Measurements from ENCODE around the gene ZNF155.

Gene ZNF155

DNA sequence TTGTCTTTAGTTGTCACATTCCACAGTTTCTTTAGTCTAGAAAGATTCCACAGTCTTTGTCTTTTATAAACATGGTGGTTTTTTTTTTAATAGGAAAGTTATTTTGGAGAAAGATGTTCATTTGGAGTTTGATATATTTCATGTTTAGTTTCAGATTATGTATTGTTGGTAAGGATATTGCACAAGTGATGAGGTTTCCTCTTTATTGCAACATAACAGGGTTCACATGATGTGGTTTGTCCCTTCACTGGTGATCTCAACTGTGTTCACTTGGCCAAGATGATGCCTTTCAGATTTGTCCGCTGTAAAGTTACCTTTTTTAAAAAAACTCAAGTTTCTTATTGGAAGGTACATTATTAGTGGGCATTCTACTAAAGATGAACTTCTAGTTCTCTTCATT, 22.0 kb downstream of the ZNF155 start:
- peak; percentile 51 to 81 (median 79) for DNase-seq

DNA sequence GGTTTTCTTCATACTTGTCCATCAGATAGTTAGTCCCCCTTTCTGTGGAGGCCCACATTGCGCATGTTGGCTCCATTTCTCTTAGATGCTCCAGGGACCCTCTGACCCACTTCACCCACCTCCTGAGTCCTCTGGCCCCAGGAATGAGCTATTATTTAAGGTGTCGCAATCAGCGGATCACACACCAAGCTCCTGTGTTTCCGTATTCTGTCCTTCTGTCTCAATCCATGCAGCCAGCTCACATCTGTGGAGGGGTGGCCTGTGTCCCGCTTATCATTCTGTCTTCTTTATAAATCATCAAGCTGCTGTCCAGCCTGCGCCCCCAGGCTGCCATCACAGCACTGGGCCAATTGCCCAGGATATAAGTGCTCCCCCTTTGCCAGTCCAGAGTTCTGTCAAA, 23.5 kb downstream of the ZNF155 start:
- no peak for DNase-seq

DNA sequence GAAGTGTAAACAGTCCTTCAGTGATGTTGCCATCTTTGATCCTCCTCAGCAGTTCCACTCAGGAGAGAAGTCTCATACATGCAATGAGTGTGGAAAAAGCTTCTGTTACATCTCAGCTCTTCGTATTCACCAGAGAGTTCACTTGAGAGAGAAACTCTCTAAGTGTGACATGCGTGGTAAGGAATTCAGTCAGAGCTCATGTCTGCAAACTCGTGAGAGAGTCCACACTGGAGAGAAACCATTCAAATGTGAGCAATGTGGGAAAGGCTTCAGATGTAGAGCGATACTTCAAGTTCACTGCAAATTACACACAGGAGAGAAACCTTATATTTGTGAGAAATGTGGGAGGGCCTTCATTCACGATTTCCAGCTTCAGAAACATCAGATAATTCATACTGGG, 26.5 kb downstream of the ZNF155 start:
- no peak for DNase-seq

DNA sequence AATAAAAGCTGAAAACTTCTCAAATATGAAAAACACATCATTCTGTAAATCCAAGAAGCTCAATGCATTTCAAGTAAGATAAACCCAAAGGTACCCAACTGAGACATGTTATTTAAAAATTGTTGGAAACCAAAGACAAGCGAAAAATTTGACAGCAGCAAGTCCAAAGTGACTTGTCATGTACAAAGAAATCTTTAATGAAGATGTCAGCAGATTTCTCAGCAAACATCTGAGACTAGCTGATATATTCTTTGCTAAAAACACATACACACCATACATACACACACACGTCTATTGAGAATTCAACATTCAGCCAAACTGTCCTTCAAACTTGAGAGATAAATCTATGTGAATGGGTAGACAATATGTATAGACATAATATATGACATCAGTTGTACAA, 35.5 kb downstream of the ZNF155 start:
- DNase-seq, result no peak

DNA sequence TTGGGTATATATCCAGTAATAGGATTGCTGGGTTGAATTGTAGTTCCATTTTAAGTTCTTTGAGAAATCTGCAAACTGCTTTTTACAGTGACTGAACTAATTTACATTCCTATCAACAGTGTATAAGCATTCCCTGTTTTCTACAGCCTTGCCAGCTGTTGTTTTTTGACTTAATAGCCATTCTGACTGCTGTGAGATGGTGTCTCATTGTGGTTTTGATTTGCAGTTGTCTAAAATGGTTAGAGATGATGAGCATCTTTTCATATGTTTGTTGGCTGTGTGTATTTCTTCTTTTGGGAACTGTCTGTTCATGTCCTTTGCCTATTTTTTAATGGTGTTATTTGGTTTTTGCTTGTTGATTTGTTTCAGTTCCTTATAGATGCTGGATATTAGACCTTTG, 37.2 kb downstream of the ZNF155 start:
- DNase-seq, result no peak

DNA sequence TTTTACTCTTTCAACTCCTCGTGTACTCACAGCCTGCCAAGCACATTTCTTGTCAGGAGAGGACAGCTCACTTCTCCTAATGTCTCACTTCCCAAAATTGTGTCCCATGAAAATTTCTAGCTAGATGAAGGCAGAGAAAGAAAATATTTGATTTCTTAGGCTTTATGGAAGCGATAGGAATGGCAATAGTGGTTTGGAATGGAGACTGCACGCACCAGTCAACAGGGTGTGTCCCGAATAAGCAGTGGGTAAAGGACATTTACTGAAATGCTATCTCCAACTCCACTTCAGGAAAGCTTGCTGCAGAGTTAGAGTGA, 40.9 kb downstream of the ZNF155 start:
- DNase-seq, result no peak

DNA sequence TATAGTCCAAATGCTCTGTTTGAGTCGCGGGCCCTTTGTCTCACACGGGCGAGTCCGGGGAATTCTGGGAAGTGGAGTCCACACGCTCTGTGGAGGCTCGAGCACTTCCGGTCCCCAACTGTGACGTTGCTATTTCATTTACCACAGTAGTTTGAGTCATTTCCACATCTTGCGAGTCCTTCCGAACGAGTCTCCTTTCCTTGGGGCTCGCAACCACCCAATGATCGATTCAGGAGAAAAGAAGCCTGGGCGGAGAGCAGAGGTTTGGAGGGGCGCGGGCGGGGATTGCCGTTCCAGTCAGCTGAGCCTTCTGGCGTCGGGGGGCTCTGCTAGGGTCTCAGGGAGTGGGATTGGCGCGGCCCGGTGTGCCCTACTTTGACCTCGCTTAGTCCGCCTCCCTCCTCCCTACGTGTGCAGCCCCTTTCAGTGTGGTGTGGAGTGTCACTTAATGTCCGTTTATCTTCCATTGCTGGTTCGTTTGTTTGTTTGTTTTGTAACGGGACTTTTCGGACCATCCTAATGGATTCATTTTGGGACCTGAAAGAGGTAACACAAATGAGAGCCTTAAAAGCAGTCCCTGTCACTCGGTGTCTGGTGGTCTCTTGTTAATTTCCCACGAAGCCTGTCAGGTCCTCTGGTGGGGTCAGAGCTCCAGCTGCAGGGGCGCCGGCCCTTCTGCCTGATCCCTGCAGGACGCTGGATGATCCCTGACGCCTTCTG, 41.4 kb downstream of the ZNF155 start, which contains the start of gene ZNF222:
TSS of gene ZNF222 (plus strand) at position 163 of the 720 bp plus-strand sequence. CDS start at position 221, 58 bp downstream.
- DNase-seq, result peak; percentile 91 to 95 (median 94)

DNA sequence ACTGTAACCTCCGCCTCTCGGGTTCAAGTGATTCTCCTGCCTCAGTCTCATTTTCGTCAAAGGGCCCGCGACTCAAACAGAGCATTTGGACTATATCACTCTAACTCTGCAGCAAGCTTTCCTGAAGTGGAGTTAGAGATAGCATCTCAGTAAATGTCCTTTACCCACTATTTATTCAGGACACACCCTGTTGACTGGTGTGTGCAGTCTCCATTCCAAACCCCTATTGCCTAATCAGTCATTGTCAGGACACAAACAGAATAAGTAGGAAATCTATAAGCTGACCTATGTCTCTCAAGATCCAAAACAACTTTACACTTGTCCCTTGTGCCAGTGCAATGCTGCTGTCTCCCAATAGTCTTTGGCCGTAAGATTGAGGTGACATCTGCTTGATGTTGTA, 42.6 kb downstream of the ZNF155 start:
- no peak for DNase-seq

DNA sequence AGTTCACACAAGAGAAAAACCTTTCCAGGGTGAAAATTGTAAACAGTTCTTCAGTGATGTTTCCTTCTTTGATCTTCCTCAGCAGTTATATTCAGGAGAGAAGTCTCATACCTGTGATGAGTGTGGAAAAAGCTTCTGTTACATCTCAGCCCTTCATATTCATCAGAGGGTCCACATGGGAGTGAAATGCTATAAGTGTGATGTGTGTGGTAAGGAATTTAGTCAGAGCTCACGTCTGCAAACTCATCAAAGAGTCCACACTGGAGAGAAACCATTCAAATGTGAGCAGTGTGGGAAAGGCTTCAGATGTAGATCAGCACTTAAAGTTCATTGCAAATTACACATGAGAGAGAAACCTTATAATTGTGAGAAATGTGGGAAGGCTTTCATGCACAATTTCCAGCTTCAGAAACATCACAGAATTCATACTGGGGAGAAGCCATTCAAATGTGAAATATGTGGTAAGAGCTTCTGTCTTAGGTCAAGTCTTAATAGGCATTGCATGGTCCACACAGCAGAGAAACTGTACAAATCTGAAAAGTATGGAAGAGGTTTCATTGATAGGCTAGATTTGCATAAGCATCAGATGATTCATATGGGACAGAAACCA, 48.1 kb downstream of the ZNF155 start:
- DNase-seq, result no peak

DNA sequence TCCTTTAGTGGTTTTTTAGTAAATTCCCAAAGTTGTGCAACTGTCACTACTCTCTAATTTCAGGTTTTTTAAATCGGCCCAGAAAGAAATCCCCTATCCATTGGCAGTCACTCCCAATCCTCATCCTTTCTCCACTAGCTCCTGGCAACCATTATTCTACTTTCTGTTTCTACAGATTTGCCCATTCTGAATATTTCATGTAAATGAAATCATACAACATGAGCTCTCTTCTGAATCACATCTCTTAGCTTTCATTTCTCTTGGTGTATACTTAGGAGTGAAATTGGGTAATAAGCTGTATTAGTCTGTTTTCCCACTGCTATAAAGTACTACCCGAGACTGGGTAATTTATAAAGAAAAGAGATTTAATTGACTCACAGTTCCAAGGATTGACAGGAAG, 58.2 kb downstream of the ZNF155 start:
- DNase-seq, result peak; percentile 8 to 42 (median 10)

Data from suppressor macrophage treated with lipopolysaccharide for 1 hour (primary cell).